ENCODE data around the gene SDHAF1. TPM values are rescaled to one million over a fixed set of nuclear protein-coding genes. Genes with fewer than 3 reads are reported as not detected.
A peak's percentile ranks its signal among the peaks of the same experiment; 100 is the strongest.
"Not testable (repeated sequence)": the region's sequence is repeated elsewhere in the genome, so short reads cannot be mapped to it uniquely, and the experiment has no call there.

The SDHAF1 gene
- total and polyA plus RNA-seq, 3 donors from 2014 or later: 13.0 to 55.0 (median 40.6) TPM

DNA sequence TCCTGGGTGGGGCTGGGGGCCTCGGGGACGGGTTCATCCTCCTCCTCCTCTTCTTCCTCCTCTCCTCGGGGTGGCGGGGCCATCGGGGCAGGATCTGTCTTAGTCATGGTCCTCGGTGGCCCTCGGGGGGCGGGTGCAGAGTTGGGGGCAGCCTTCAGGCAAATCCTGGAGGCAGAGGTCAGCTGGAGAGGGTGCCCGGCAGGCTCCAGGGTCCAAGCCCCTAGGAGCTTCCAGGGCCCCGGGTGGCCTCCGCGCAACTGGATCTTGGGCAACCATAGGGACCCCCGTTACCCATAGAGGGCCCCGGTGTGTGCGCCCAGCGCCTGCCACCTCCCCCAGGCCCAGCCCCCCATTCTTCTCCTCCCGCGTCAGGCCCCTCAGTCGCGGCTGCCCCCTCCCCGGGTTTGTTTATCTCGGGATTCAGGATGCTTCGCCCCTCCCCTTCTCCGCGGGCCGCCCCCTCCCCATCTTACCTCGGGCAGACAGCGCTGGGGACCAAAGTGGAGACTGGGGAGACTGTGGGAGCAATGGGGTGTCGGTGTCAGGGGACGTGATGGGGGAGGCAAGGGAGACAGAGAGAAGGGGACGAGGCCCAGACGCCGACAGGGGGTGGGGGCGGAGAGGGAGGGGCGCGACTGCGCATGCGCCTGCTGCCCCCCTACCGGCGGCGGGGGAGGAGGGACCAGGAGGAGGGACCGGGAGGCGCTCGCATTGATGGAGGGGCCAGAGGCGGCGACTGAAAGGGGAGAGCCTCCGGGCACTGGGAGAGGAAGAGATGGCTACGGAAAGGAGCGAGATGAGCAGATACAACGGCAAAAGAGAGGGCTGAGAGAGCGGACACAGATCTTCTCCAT lies 37.5 kb downstream of the SDHAF1 start, which contains the start of gene CLIP3:
Gene CLIP3 (minus strand): TSS at position 623 of the 854 bp plus-strand sequence. CDS start 516 bp downstream, at position 107.
- H3K4me3 ChIP-seq: peak within 1 kb of the TSS; percentile 73 to 76
- H3K27me3 ChIP-seq: no peaks in the 10 kb centered on the region
- intact Hi-C loops (cut with DNase I; ENCODE audit: low total_unique reads): no loop called here
- no peaks in the 10 kb centered on the region for H3K9me3 ChIP-seq
- peak within 1 kb of the TSS; percentile 63 to 69 for H3K27ac ChIP-seq
- TF ChIP-seq POLR2A (IDR thresholded peaks at IDR 0.05): no peak
- TF ChIP-seq, protein P1, sequence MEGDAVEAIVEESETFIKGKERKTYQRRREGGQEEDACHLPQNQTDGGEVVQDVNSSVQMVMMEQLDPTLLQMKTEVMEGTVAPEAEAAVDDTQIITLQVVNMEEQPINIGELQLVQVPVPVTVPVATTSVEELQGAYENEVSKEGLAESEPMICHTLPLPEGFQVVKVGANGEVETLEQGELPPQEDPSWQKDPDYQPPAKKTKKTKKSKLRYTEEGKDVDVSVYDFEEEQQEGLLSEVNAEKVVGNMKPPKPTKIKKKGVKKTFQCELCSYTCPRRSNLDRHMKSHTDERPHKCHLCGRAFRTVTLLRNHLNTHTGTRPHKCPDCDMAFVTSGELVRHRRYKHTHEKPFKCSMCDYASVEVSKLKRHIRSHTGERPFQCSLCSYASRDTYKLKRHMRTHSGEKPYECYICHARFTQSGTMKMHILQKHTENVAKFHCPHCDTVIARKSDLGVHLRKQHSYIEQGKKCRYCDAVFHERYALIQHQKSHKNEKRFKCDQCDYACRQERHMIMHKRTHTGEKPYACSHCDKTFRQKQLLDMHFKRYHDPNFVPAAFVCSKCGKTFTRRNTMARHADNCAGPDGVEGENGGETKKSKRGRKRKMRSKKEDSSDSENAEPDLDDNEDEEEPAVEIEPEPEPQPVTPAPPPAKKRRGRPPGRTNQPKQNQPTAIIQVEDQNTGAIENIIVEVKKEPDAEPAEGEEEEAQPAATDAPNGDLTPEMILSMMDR (IDR thresholded peaks at IDR 0.05): no peak
- peaks cover 4% of the 10 kb centered on the region for H3K4me1 ChIP-seq
- DNase-seq: peak; percentile 78
- 2% methylated on average over 29 to 45 of the region's 51 CpGs for WGBS, 2 donors
- H3K36me3 ChIP-seq (ENCODE audit: low read depth, missing control alignments): no peaks in the 10 kb centered on the region

GRCh38 chr19:36040495-36040894 lies 45.5 kb downstream of the SDHAF1 start:
- H3K27ac ChIP-seq: no peak overlapping the region
- no peaks in the 10 kb centered on the region for H3K36me3 ChIP-seq (ENCODE audit: low read depth, missing control alignments)
- intact Hi-C loops (cut with DNase I; ENCODE audit: low total_unique reads): no loop called here
- H3K9me3 ChIP-seq: no peaks in the 10 kb centered on the region
- peaks cover 8% of the 10 kb centered on the region for H3K4me1 ChIP-seq
- 83 to 84% methylated on average over 6 of the region's 6 CpGs for WGBS, 2 donors
- no peaks in the 10 kb centered on the region for H3K27me3 ChIP-seq
- TF ChIP-seq POLR2A (IDR thresholded peaks at IDR 0.05): no peak
- TF ChIP-seq, protein P1 (IDR thresholded peaks at IDR 0.05): no peak
- no peak for DNase-seq
- no peak overlapping the region for H3K4me3 ChIP-seq

GRCh38 chr19:36041092-36041491 lies 46.1 kb downstream of the SDHAF1 start:
- intact Hi-C loops (cut with DNase I; ENCODE audit: low total_unique reads); H3K4me3 ChIP-seq; H3K36me3 ChIP-seq (ENCODE audit: low read depth, missing control alignments); H3K27me3 ChIP-seq; H3K9me3 ChIP-seq; DNase-seq; H3K4me1 ChIP-seq: not testable (repeated sequence)
- 83 to 89% methylated on average over 6 of the region's 6 CpGs for WGBS, 2 donors
- H3K27ac ChIP-seq: peak overlapping the region in 1 of 2 donors; percentile 15

- no peak for DNase-seq
- intact Hi-C loops (cut with DNase I; ENCODE audit: low total_unique reads): no loop called here
- TF ChIP-seq, protein P1 (IDR thresholded peaks at IDR 0.05): no peak
- TF ChIP-seq POLR2A (IDR thresholded peaks at IDR 0.05): no peak
- H3K27me3 ChIP-seq: no peaks in the 10 kb centered on the region
- H3K9me3 ChIP-seq: no peaks in the 10 kb centered on the region
- H3K36me3 ChIP-seq (ENCODE audit: low read depth, missing control alignments): no peaks in the 10 kb centered on the region
- peak overlapping the region in 1 of 2 donors; percentile 15 for H3K27ac ChIP-seq
- WGBS, 2 donors: 30 to 33% methylated on average over 3 of the region's 3 CpGs
- no peak overlapping the region for H3K4me3 ChIP-seq
- H3K4me1 ChIP-seq: peaks cover 8% of the 10 kb centered on the region
Measured at GRCh38 chr19:36041831-36042230, 46.8 kb downstream of the SDHAF1 start.

DNA sequence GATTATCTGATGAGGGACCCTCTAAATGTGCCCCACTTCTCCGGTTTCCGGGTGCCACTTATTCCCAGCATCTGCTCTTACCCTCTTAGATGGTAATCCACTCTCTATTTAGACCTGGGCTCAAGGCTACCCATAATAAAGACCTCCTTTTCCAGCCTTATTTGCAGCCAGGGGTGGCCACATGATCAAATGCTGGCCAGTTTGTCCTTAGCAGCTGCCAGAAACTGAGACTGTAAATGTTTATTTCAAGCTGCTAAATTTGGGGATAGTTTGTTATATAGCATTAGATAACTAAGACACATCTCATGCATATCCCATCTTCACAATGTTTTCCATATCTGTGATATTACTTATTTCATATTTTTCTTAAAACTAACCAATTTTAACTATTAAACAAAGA lies 49.0 kb downstream of the SDHAF1 start:
- Histone ChIP-seq H3K4me3 (no peak overlapping the region), H3K4me1 (peaks cover 8% of the 10 kb centered on the region), H3K27me3 (no peaks in the 10 kb centered on the region), H3K36me3 (ENCODE audit: low read depth, missing control alignments) (no peaks in the 10 kb centered on the region), H3K27ac (no peak overlapping the region), H3K9me3 (no peaks in the 10 kb centered on the region)
- 89 to 95% methylated on average over 2 of the region's 2 CpGs for whole genome bisulfite sequencing, 2 donors
- no peak for DNase-seq
- intact Hi-C loops (cut with DNase I; ENCODE audit: low total_unique reads): no loop called here
- no peak for TF ChIP-seq POLR2A (IDR thresholded peaks at IDR 0.05)
- TF ChIP-seq, protein P1 (IDR thresholded peaks at IDR 0.05): no peak

Small RNAs within 50 kb of the gene (small RNA-seq; reads per million reads assigned to genes)
- gene AF038458.1: 0 reads per million in 2 donors

Other genes with a start within 250 kb of the SDHAF1 start
- gene U2AF1L4, start 249.8 kb upstream of the SDHAF1 start, total RNA-seq: 10 to 100 TPM; 47.2 to 49.6 TPM
- gene U2AF1L4, start 249.8 kb upstream of the SDHAF1 start, polyA plus RNA-seq (ENCODE audit: insufficient read depth, low read depth, low replicate concordance): 45.3 TPM
- 100 to 1,000 TPM; 100 to 121 TPM for gene PSENEN, start 249.5 kb upstream of the SDHAF1 start, total RNA-seq
- gene PSENEN, start 249.5 kb upstream of the SDHAF1 start, polyA plus RNA-seq (ENCODE audit: insufficient read depth, low read depth, low replicate concordance): 303 TPM
- 10 to 100 TPM; 30.2 TPM for gene LIN37, start 246.6 kb upstream of the SDHAF1 start, total RNA-seq
- gene LIN37, start 246.6 kb upstream of the SDHAF1 start, polyA plus RNA-seq (ENCODE audit: insufficient read depth, low read depth, low replicate concordance): 24.8 TPM
- gene HSPB6, start 238.2 kb upstream of the SDHAF1 start, total RNA-seq: 10 to 100 TPM; 50.9 to 57.1 TPM
- 146 TPM for gene HSPB6, start 238.2 kb upstream of the SDHAF1 start, polyA plus RNA-seq (ENCODE audit: insufficient read depth, low read depth, low replicate concordance)
- 10 to 100 TPM; 48.3 to 72.0 TPM for gene PROSER3, start 237.0 kb upstream of the SDHAF1 start, total RNA-seq
- 75.9 TPM for gene PROSER3, start 237.0 kb upstream of the SDHAF1 start, polyA plus RNA-seq (ENCODE audit: insufficient read depth, low read depth, low replicate concordance)
- gene ARHGAP33, start 219.6 kb upstream of the SDHAF1 start, total RNA-seq: 100 to 1,000 TPM in 1 of 2 donors, 10 to 100 TPM in 1; 56.2 to 133 TPM
- gene ARHGAP33, start 219.6 kb upstream of the SDHAF1 start, polyA plus RNA-seq (ENCODE audit: insufficient read depth, low read depth, low replicate concordance): 46.6 TPM
- 1 to 10 TPM in 1 of 2 donors, under 1 TPM in 1; 0.99 to 1.3 TPM for gene PRODH2, start 182.3 kb upstream of the SDHAF1 start, total RNA-seq
- 2.7 TPM for gene PRODH2, start 182.3 kb upstream of the SDHAF1 start, polyA plus RNA-seq (ENCODE audit: insufficient read depth, low read depth, low replicate concordance)
- 1 to 10 TPM; 1.8 to 2.7 TPM for gene NPHS1, start 142.7 kb upstream of the SDHAF1 start, total RNA-seq
- gene NPHS1, start 142.7 kb upstream of the SDHAF1 start, polyA plus RNA-seq (ENCODE audit: insufficient read depth, low read depth, low replicate concordance): 3.8 TPM
- gene KIRREL2, start 138.3 kb upstream of the SDHAF1 start, total RNA-seq: under 1 TPM; 0.56 to 0.87 TPM
- gene KIRREL2, start 138.3 kb upstream of the SDHAF1 start, polyA plus RNA-seq (ENCODE audit: insufficient read depth, low read depth, low replicate concordance): 0.84 TPM
- gene APLP1, start 126.6 kb upstream of the SDHAF1 start, total RNA-seq: 10 to 100 TPM; 45.7 to 54.3 TPM
- gene APLP1, start 126.6 kb upstream of the SDHAF1 start, polyA plus RNA-seq (ENCODE audit: insufficient read depth, low read depth, low replicate concordance): 37.9 TPM
- gene NFKBID, start 94.6 kb upstream of the SDHAF1 start, total RNA-seq: 1 to 10 TPM; 3.8 to 6.0 TPM
- gene NFKBID, start 94.6 kb upstream of the SDHAF1 start, polyA plus RNA-seq (ENCODE audit: insufficient read depth, low read depth, low replicate concordance): 2.8 TPM
- gene HCST, start 92.7 kb upstream of the SDHAF1 start, total RNA-seq: 1 to 10 TPM in 1 of 2 donors, under 1 TPM in 1; 0.87 to 3.5 TPM
- gene HCST, start 92.7 kb upstream of the SDHAF1 start, polyA plus RNA-seq (ENCODE audit: insufficient read depth, low read depth, low replicate concordance): 16.8 TPM
- gene TYROBP, start 86.9 kb upstream of the SDHAF1 start, total RNA-seq: 10 to 100 TPM in 1 of 2 donors, 1 to 10 TPM in 1; 2.9 to 21.7 TPM
- gene TYROBP, start 86.9 kb upstream of the SDHAF1 start, polyA plus RNA-seq (ENCODE audit: insufficient read depth, low read depth, low replicate concordance): 77.5 TPM
- 10 to 100 TPM; 27.6 to 31.7 TPM for gene LRFN3, start 58.8 kb upstream of the SDHAF1 start, total RNA-seq
- 12.7 TPM for gene LRFN3, start 58.8 kb upstream of the SDHAF1 start, polyA plus RNA-seq (ENCODE audit: insufficient read depth, low read depth, low replicate concordance)
- gene SYNE4, start 13.6 kb downstream of the SDHAF1 start, total RNA-seq: 1 to 10 TPM in 1 of 2 donors, under 1 TPM in 1; 0.68 to 1.3 TPM
- 1.8 TPM for gene SYNE4, start 13.6 kb downstream of the SDHAF1 start, polyA plus RNA-seq (ENCODE audit: insufficient read depth, low read depth, low replicate concordance)
- gene ALKBH6, start 19.0 kb downstream of the SDHAF1 start, total RNA-seq: 10 to 100 TPM; 22.8 to 26.3 TPM
- 11.9 TPM for gene ALKBH6, start 19.0 kb downstream of the SDHAF1 start, polyA plus RNA-seq (ENCODE audit: insufficient read depth, low read depth, low replicate concordance)
- 10 to 100 TPM; 20.7 to 24.2 TPM for gene CLIP3, start 37.7 kb downstream of the SDHAF1 start, total RNA-seq
- 18.2 TPM for gene CLIP3, start 37.7 kb downstream of the SDHAF1 start, polyA plus RNA-seq (ENCODE audit: insufficient read depth, low read depth, low replicate concordance)
- 10 to 100 TPM; 25.0 to 34.2 TPM for gene THAP8, start 59.1 kb downstream of the SDHAF1 start, total RNA-seq
- gene THAP8, start 59.1 kb downstream of the SDHAF1 start, polyA plus RNA-seq (ENCODE audit: insufficient read depth, low read depth, low replicate concordance): 25.8 TPM
- gene WDR62, start 59.7 kb downstream of the SDHAF1 start, total RNA-seq: 100 to 1,000 TPM in 1 of 2 donors, 10 to 100 TPM in 1; 72.3 to 106 TPM
- 178 TPM for gene WDR62, start 59.7 kb downstream of the SDHAF1 start, polyA plus RNA-seq (ENCODE audit: insufficient read depth, low read depth, low replicate concordance)
- 1 to 10 TPM; 3.3 to 3.4 TPM for gene OVOL3, start 116.0 kb downstream of the SDHAF1 start, total RNA-seq
- gene OVOL3, start 116.0 kb downstream of the SDHAF1 start, polyA plus RNA-seq (ENCODE audit: insufficient read depth, low read depth, low replicate concordance): 2.6 TPM
- gene POLR2I, start 119.7 kb downstream of the SDHAF1 start, total RNA-seq: 100 to 1,000 TPM; 106 to 116 TPM
- gene POLR2I, start 119.7 kb downstream of the SDHAF1 start, polyA plus RNA-seq (ENCODE audit: insufficient read depth, low read depth, low replicate concordance): 307 TPM
- gene TBCB, start 120.3 kb downstream of the SDHAF1 start, total RNA-seq: 100 to 1,000 TPM; 177 to 226 TPM
- gene TBCB, start 120.3 kb downstream of the SDHAF1 start, polyA plus RNA-seq (ENCODE audit: insufficient read depth, low read depth, low replicate concordance): 195 TPM
- gene CAPNS1, start 144.9 kb downstream of the SDHAF1 start, total RNA-seq: 100 to 1,000 TPM; 147 to 190 TPM
- 957 TPM for gene CAPNS1, start 144.9 kb downstream of the SDHAF1 start, polyA plus RNA-seq (ENCODE audit: insufficient read depth, low read depth, low replicate concordance)
- 1 to 10 TPM in 1 of 2 donors, under 1 TPM in 1; 0.79 to 4.8 TPM for gene COX7A1, start 157.3 kb downstream of the SDHAF1 start, total RNA-seq
- gene COX7A1, start 157.3 kb downstream of the SDHAF1 start, polyA plus RNA-seq (ENCODE audit: insufficient read depth, low read depth, low replicate concordance): 25.4 TPM
- gene ZNF565, start 219.5 kb downstream of the SDHAF1 start, total RNA-seq: 10 to 100 TPM in 1 of 2 donors, 1 to 10 TPM in 1; 7.7 to 10.3 TPM
- 11.6 TPM for gene ZNF565, start 219.5 kb downstream of the SDHAF1 start, polyA plus RNA-seq (ENCODE audit: insufficient read depth, low read depth, low replicate concordance)
- 10 to 100 TPM; 37.1 to 40.4 TPM for gene ZNF146, start 219.9 kb downstream of the SDHAF1 start, total RNA-seq
- 12.9 TPM for gene ZNF146, start 219.9 kb downstream of the SDHAF1 start, polyA plus RNA-seq (ENCODE audit: insufficient read depth, low read depth, low replicate concordance)